GM19025 (cell line): ENCODE data around the gene POLR2I.
"Not testable (repeated sequence)": the region's sequence is repeated elsewhere in the genome, so short reads cannot be mapped to it uniquely, and the experiment has no call there.

ENCODE experiments used
- ATAC-seq: cut with Tn5 transposase; IDR thresholded peaks from one replicate; pipeline ENCODE4 v1.9.1; 2021; ENCODE audit warnings: mild to moderate bottlenecking, low read depth, moderate library complexity; ENCODE audit not compliant: unreplicated experiment

Gene POLR2I

GRCh38 chr19:36068810-36069499 lies 45.7 kb downstream of the POLR2I start:
- ATAC-seq: not testable (repeated sequence)

DNA sequence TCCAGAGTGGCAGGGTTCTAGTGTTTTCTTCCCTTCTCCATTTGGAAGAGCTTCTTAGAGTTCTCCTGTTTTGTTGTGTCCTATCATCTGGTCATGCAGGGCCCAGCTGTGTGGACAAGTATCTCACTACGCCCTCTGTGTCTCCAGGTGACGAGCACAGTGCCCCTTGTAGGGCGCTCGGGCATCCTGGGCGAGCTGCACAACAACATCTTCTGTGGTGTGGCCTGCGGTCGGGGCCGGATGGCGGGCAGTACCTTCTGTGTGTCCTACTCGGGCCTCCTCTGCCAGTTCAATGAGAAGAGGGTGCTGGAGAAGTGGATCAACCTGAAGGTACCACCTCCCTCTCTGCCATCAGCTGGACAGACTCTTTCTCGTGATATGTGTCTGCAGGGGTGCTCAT lies 47.0 kb downstream of the POLR2I start:
- no peak for ATAC-seq

DNA sequence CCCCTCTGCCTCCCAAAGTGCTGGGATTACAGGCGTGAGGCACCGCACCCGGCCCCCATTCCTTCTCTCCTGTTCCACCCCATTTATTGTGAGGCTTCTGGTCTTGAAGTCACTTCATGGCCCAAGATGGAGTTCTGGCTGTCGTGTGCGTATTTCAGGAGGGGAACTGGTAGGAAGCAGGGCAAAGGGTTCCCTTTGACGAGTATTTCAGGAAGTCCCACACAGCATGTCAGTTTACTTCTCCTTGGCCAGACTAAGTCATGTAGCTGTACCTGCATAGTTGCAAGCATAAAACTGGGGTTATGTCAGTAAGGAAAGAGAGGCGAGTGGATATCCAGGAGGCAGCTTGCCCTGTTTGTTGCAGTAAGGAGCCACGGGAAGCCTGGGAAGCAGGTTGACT lies 49.8 kb downstream of the POLR2I start:
- no peak for ATAC-seq
